GM18951 (cell line): Measurements from ENCODE around the gene BMPER.

ENCODE experiments used
- POLR2A ChIP-seq: IDR thresholded peaks from 4 replicates; pipeline ENCODE4 v1.6.1; 2011; ENCODE audit warnings: mild to moderate bottlenecking; ENCODE audit not compliant: insufficient read length, insufficient read depth; ENCODE audit errors: extremely low read depth
- in situ Hi-C: fragments of 300-500 bp; cut with MboI; formaldehyde crosslinking; loops from one replicate; pipeline ENCODE4 v1.12.0; 2022; ENCODE audit warnings: low sequenced_read_pairs, mixed read lengths, inconsistent platforms; ENCODE audit not compliant: unreplicated experiment

The BMPER gene

GRCh38 chr7:34175837-34176236 is 270.5 kb downstream of the BMPER start:
- TF ChIP-seq POLR2A = no peak
- in situ Hi-C loops = no loop called here

GRCh38 chr7:34177476-34177875 is 272.1 kb downstream of the BMPER start:
- no peak for TF ChIP-seq POLR2A
- in situ Hi-C loops = no loop called here

- in situ Hi-C loops = no loop called here
- TF ChIP-seq POLR2A = no peak
These were observed 276.1 kb downstream of the BMPER start for GRCh38 chr7:34181271-34181958.

- in situ Hi-C loops = no loop called here
- no peak for TF ChIP-seq POLR2A
These were observed 279.1 kb downstream of the BMPER start for GRCh38 chr7:34184466-34184865.

GRCh38 chr7:34187798-34188307 is 282.5 kb downstream of the BMPER start:
- in situ Hi-C loops = no loop called here
- TF ChIP-seq POLR2A = no peak

GRCh38 chr7:34189031-34189430 is 283.7 kb downstream of the BMPER start:
- in situ Hi-C loops = no loop called here
- TF ChIP-seq POLR2A = no peak

GRCh38 chr7:34190299-34190698 is 285.0 kb downstream of the BMPER start:
- in situ Hi-C loops = no loop called here
- no peak for TF ChIP-seq POLR2A

GRCh38 chr7:34191162-34191561 is 285.8 kb downstream of the BMPER start:
- TF ChIP-seq POLR2A = no peak
- in situ Hi-C loops = no loop called here

- no peak for TF ChIP-seq POLR2A
- in situ Hi-C loops = no loop called here
These were observed 286.6 kb downstream of the BMPER start for GRCh38 chr7:34191771-34192479.

GRCh38 chr7:34192906-34193305 is 287.6 kb downstream of the BMPER start:
- no peak for TF ChIP-seq POLR2A
- in situ Hi-C loops = no loop called here

- in situ Hi-C loops = no loop called here
- TF ChIP-seq POLR2A = no peak
These were observed 292.9 kb downstream of the BMPER start for GRCh38 chr7:34198231-34198641.
